A673 (cell line): Measurements from ENCODE around the gene EPB41. TPM values are rescaled to one million over a fixed set of nuclear protein-coding genes. Genes with fewer than 3 reads are reported as not detected.
A peak's percentile ranks its signal among the peaks of the same experiment; 100 is the strongest.

Source experiments
- BruUV-seq: library from RNA; stranded (reverse); fragments of 400-500 nt; replicated peaks from 2 replicates; lab custom pipeline; 2021; lab: Mats Ljungman, UMichigan
- CTCF ChIA-PET: fragments of 300-600 bp; sonication (Branson Sonifier 250); formaldehyde crosslinking; loops from one replicate; lab custom pipeline; 2022; ENCODE audit warnings: antibody characterized with exemption; lab: Charles Lee
- POLR2A ChIA-PET: fragments of 300-600 bp; sonication (Branson Sonifier 250); formaldehyde crosslinking; loops from one replicate; lab custom pipeline; 2022; ENCODE audit warnings: antibody characterized with exemption; ENCODE audit not compliant: low non-redundant PET; lab: Charles Lee
- DNase-seq: peaks from one replicate; pipeline ENCODE4 v3.0.0-alpha.2; 2015; ENCODE audit warnings: low spot score
- H3K27ac ChIP-seq: fragments of 200-600 bp; sonication (generic); 2 replicates; pipeline ENCODE4 v1.5.1; 2016; ENCODE audit warnings: mixed run types, low read depth, mild to moderate bottlenecking, mixed read lengths, antibody characterized with exemption, low read length; ENCODE audit not compliant: poor library complexity, severe bottlenecking
- H3K27me3 ChIP-seq: fragments of 200-600 bp; sonication (generic); replicated peaks from 2 replicates; pipeline ENCODE4 v1.6.1; 2017; ENCODE audit warnings: mixed run types, low read depth, mild to moderate bottlenecking, mixed read lengths, antibody characterized with exemption, low read length; ENCODE audit not compliant: insufficient read depth, poor library complexity
- H3K36me3 ChIP-seq: fragments of 200-600 bp; sonication (generic); 2 replicates; pipeline ENCODE4 v1.6.1; 2016; ENCODE audit warnings: mixed run types, mild to moderate bottlenecking, mixed read lengths, antibody characterized with exemption, low read length; ENCODE audit not compliant: insufficient read depth, poor library complexity, severe bottlenecking
- H3K4me1 ChIP-seq: fragments of 200-600 bp; sonication (generic); 2 replicates; pipeline ENCODE4 v1.6.1; 2017; ENCODE audit warnings: mixed run types, mild to moderate bottlenecking, mixed read lengths, antibody characterized with exemption, low read length; ENCODE audit not compliant: insufficient read depth, poor library complexity, severe bottlenecking
- H3K4me3 ChIP-seq: fragments of 200-600 bp; sonication (generic); 2 replicates; pipeline ENCODE4 v1.5.1; 2016; ENCODE audit warnings: low read depth, mixed run types, mild to moderate bottlenecking, mixed read lengths, low read length; ENCODE audit not compliant: poor library complexity, severe bottlenecking
- H3K9me3 ChIP-seq: fragments of 200-600 bp; sonication (generic); 2 replicates; pipeline ENCODE4 v1.6.1; 2016; ENCODE audit warnings: mixed run types, low read depth, mild to moderate bottlenecking, mixed read lengths, antibody characterized with exemption, low read length; ENCODE audit not compliant: poor library complexity, severe bottlenecking
- CTCF ChIP-seq: fragments of 300-800, 200-600 bp; sonication (generic); conservative IDR thresholded peaks from 2 replicates; pipeline ENCODE4 v1.5.1; 2017; ENCODE audit warnings: low read depth, mild to moderate bottlenecking, antibody characterized with exemption, low read length, moderate library complexity, mixed read lengths
- EZH2 ChIP-seq: fragments of 200-600 bp; sonication (generic); IDR thresholded peaks from 2 replicates; pipeline ENCODE4 v1.6.1; 2017; ENCODE audit warnings: borderline replicate concordance, low read depth, mild to moderate bottlenecking, mixed read lengths, antibody characterized with exemption, low read length; ENCODE audit not compliant: poor library complexity, severe bottlenecking
- intact Hi-C: fragments of 100-400 bp; cut with micrococcal nuclease; formaldehyde crosslinking; loops from one replicate; pipeline ENCODE4 v1.10.0; 2022; ENCODE audit not compliant: unreplicated experiment
- total RNA-seq: library from RNA; stranded (reverse); gene quantifications from 2 replicates; pipeline ENCODE4 v1.2.3, GENCODE V29; 2021

Gene EPB41
- total RNA-seq, 1 experiment from 2014 or later = 337 TPM

- DNase-seq = no peak
- intact Hi-C loops = no loop called here
- ChIA-PET POLR2A (no interaction called here), CTCF (no interaction called here)
- Histone ChIP-seq H3K36me3 (peaks cover 88% of the 10 kb centered on the region), H3K4me1 (no peaks in the 10 kb centered on the region), H3K27ac (peak overlapping the region; percentile 39), H3K4me3 (no peak overlapping the region), H3K27me3 (no peaks in the 10 kb centered on the region), H3K9me3 (no peaks in the 10 kb centered on the region)
- TF ChIP-seq CTCF = no peak
- TF ChIP-seq EZH2 = no peak
- BruUV-seq = no TSS peak
Measured at GRCh38 chr1:29017975-29018712, 103.8 kb downstream of the EPB41 start.

GRCh38 chr1:29022620-29023019, 108.3 kb downstream of the EPB41 start:
- intact Hi-C loops = no loop called here
- peaks cover 5% of the 10 kb centered on the region for H3K4me1 ChIP-seq
- TF ChIP-seq CTCF (no peak), EZH2 (no peak)
- CTCF ChIA-PET = no interaction called here
- H3K27me3 ChIP-seq = no peaks in the 10 kb centered on the region
- no TSS peak for BruUV-seq
- peaks cover 61% of the 10 kb centered on the region for H3K36me3 ChIP-seq
- no peak for DNase-seq
- no peak overlapping the region for H3K4me3 ChIP-seq
- no peak overlapping the region for H3K27ac ChIP-seq
- POLR2A ChIA-PET = no interaction called here
- H3K9me3 ChIP-seq = no peaks in the 10 kb centered on the region

GRCh38 chr1:29029667-29030066, 115.3 kb downstream of the EPB41 start:
- BruUV-seq = no TSS peak
- Histone ChIP-seq H3K9me3 (no peaks in the 10 kb centered on the region), H3K4me1 (peaks cover 62% of the 10 kb centered on the region), H3K36me3 (peaks cover 50% of the 10 kb centered on the region), H3K27ac (peak overlapping the region; percentile 67), H3K4me3 (no peak overlapping the region), H3K27me3 (no peaks in the 10 kb centered on the region)
- CTCF ChIA-PET = interaction anchor here (2.1 kb wide), 1 partner anchor 148 kb away, joined by 11 read pairs; no protein-coding TSS in a partner anchor
- peak; percentile 52 for DNase-seq
- TF ChIP-seq CTCF (no peak), EZH2 (no peak)
- POLR2A ChIA-PET = interaction anchor here (0.6 to 0.9 kb wide), 3 partner anchors 142 to 448 kb away, joined by 3 to 13 read pairs (median 8); no protein-coding TSS in a partner anchor
- intact Hi-C loops = no loop called here
